Embryonic facial prominence (tissue), 1 donor: Measurements from ENCODE around the gene PCGF5.
"Not testable (repeated sequence)": the region's sequence is repeated elsewhere in the genome, so short reads cannot be mapped to it uniquely, and the experiment has no call there.

ENCODE experiments used
- DNase-seq: peaks from one replicate; pipeline ENCODE4 v3.0.0-alpha.2; 2016; ENCODE audit errors: extremely low spot score

The PCGF5 gene

DNA sequence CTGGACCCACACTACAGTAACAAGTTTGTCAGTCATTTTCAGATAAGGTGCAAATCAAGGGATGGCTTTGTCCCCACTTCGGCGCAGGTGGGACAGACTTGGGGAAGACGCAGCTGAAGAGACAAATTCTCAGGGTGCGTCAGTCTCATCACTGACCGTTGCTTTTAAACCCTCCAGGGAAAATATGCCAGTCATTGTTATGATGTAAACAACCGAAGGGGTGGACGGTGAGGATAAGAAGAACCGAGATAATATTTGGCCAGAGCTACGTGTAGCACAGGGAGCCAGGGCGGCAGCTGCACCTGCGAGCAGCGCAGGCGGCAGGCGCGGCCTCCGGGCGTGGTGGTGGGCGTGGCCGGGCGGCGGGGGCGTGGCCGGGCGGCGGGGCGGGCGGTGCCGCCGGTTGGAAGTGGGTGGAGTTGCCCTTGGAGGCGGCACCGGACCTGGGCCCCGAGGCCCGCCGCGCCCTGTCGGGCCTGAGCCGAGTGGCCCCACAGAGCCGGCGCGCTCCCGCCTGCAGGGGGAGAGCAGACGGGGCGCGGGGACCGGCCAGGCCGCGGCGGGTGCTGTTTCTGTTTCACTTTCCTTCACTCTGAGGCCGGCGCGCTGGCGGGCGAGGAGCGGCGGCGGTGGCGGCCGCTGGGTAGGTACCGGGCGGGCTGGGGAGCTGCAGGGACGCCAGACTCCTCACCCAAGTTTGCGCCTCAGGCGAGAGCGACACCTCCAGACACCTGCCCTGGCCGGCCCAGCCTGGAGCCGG, at the start of gene PCGF5:
Gene PCGF5, plus strand, starts transcription at position 470 of the 760 bp plus-strand sequence. CDS start 2,209 bp downstream, outside the sequence.
- peak; percentile 25 for DNase-seq

GRCh38 chr10:91171485-91171884, 49.0 kb upstream of the PCGF5 start:
- DNase-seq = no peak

DNA sequence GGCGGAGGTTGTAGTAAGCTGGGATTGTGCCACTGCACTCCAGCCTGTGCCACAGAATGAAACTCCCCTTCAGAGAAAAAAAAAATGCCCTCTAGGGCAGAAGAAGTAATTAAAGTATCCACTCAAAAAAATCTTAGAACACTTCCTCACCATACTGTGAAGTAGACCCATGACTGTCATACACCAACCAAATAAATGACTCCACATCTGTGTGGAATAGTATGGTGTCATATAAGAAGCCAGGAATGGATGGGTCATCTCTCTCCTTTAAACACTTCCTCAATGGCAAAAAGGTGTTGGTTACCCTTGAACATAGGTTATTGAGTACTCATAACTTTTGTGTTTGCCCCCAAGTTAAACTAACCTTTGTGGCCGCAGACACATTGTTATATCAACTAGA, 48.1 kb upstream of the PCGF5 start:
- no peak for DNase-seq

DNA sequence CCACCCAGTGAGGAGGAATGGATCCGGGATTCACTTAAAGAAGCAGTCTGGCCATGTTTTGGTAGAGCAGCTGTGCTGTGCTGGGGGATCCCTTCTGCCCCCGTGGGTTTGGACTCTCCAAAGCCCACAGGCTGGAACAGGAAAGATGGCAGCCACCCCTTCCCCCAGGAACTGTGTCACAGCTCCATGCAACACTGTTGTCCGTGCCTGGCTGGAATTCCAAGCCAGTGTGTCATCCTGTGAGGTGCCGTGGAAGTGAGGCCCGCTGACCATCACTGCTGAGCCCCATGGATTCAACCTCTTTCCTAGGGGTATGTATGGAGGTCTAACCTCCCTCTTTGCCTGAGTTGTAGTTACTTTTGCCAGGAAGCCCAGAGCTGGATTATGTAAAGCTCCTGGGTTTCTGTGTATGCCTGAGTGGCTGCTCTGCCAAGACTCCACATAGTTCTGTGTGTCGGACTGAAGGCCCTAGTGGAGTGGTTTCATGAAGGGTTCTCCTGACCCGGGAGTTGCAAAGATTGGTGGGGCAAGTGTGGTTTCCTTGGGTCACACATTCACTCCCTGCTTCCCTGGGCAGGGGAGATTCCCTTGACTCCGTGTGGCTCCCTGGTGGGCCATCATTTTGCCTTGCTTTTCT, 35.1 kb upstream of the PCGF5 start:
- DNase-seq = no peak

DNA sequence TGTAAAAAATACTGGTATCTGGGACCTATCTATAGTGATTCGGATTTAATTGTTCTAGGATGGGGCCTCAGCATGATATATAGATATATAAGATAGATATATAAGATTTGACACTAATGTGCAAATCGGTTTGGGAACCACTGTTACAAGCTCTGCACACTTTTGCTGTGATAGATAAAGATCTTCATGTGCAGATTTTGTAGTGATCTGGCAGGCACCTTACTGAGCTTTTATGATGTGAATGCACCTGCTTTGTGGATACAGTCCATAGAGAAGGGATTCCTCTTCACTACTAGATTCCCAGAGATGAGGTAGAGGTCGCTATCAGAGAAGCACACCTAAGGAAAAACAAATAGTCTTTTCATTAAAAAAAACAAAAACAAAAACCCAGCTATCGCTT, 33.3 kb upstream of the PCGF5 start:
- no peak for DNase-seq

DNA sequence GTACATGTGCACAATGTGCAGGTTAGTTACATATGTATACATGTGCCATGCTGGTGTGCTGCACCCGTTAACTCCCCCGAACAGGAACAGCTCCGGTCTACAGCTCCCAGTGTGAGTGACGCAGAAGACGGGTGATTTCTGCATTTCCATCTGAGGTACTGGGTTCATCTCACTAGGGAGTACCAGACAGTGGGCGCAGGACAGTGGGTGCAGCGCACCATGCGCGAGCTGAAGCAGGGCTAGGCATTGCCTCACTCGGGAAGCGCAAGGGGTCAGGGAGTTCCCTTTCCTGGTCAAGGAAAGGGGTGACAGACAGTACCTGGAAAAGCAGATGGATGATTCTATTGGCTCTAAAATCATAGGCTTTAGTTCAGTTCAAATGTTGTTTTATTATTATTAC, 32.5 kb upstream of the PCGF5 start:
- not testable (repeated sequence) for DNase-seq

- no peak for DNase-seq
Measured at GRCh38 chr10:91188889-91189288, 31.6 kb upstream of the PCGF5 start.

GRCh38 chr10:91190388-91190870, 30.0 kb upstream of the PCGF5 start:
- DNase-seq = no peak

GRCh38 chr10:91190876-91191583, 29.4 kb upstream of the PCGF5 start:
- no peak for DNase-seq

- no peak for DNase-seq
Measured at GRCh38 chr10:91191584-91191919, 28.9 kb upstream of the PCGF5 start.

DNA sequence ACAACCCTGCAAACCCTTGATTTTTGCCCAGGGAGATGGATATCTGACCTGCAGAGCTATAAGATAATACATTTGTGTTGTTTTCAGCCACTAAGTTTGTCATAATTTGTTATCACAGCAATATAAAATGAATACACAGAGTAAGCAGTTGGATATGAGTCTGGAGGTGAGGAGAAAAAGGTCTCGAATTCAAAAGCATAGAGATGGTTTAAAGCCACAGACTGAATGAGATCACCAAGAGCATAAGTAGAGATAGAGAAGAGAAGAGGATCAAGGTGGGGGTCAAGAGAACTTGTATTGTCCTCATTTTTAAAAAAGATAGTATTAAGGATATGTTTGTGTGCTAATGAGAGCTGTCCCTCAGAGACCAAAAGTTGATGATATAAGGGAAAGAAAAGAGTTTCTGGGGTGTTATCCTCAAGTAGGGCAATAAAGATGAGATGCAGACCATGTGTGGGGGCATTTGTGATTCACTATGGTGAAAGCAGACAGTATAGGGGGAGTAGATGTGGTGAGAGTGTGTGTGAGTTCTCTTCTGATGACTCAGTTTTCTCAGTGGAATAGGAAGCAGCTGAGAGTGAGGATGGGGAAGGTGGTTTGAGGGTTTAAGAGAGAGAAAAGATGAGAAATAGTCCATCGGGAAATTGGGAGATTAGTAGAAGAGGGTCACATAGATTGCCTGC, 25.8 kb upstream of the PCGF5 start:
- DNase-seq = no peak

DNA sequence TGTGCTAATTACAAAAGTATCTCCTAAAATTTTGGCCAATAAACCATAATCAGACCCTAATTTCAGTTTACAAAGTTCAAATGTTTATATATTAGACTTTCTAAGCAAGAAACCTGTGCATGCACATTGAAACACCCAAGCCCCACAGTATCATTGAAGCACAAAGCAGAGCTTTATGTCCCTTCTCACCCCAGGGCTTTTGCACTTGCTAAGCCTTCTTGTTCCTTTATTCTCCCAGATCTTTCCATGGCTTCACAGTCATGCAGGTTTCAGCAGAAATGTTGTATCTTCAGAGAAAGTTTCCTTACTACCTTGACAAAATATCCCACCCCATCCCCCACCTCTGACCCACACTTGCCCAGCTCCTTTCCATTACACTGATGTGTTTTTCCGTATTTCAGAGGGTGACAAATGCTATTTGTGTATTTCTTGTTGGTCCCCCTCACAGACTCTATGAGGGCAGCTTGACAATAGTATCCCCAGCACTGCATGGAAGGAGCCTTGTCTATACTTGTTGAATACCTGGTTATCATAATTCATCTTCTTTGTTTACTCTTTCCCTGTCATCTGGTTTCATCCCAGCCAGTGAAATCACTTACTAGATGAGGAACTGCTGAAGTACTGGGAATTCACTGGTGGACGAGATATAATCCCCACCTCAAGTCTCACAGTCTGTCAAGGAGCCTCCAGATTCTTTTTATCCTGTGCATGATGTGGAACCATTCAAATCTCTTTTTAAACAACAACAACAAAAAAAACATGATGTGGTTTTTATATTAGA, 24.0 kb upstream of the PCGF5 start:
- no peak for DNase-seq

DNA sequence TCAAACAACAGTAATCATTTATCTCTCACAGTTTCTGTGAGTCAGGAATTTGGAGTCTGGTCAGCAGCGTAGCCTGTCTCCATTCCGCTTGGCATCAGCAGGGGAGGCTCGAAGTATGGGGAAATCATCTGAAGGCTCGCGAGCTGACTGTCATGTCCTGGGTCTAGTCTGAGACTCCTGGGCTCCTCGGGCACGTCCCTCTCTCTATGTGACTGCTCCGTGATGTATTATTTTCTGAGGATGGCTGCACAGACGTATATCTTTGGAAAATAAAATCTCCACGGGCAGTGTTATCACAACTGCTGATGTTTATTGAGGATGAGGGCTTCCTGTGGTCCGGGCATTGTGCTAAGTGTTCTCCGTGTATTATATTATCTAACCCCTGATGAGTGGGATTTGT, 23.3 kb upstream of the PCGF5 start:
- DNase-seq = no peak

DNA sequence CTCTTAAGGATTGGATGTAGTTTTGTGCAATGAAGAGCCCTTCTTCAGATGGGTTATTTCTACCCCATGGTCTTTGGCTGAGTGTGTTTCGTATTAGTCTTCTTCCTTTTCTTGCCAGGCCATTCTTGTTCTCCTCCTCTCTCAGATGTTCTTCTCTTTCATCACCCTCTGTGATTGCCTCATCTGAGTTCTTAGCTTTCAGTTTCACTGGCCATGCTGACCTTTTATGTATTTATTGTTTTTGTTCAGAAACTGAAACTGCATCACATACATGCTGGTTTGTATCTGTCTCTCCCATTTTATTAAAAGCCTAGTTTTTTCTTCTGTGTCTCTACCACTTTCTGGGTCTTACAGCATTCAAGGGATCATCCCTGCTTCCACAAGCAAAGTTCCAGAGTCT, 21.7 kb upstream of the PCGF5 start:
- DNase-seq = no peak

- no peak for DNase-seq
Measured at GRCh38 chr10:91200314-91201212, 19.9 kb upstream of the PCGF5 start.

GRCh38 chr10:91201213-91201996, 19.1 kb upstream of the PCGF5 start:
- no peak for DNase-seq

GRCh38 chr10:91206427-91206826, 14.0 kb upstream of the PCGF5 start:
- DNase-seq = no peak

- DNase-seq = no peak
Measured at GRCh38 chr10:91206837-91207474, 13.5 kb upstream of the PCGF5 start.

- DNase-seq = no peak
Measured at GRCh38 chr10:91208642-91209041, 11.8 kb upstream of the PCGF5 start.
